SK-N-SH treated with all-trans-retinoic acid at 6 μM for 48 hours (cell line): ENCODE results near the gene PRDM15.

Source experiments
- ATAC-seq: fragments of 200-7000 bp; cut with Tn5 transposase; 3 replicates; pipeline ENCODE4 v1.9.1; 2020; ENCODE audit warnings: mild to moderate bottlenecking, moderate library complexity
- ARNTL ChIP-seq: fragments of 450-650 bp; formaldehyde crosslinking; IDR thresholded peaks from 2 replicates; pipeline ENCODE4 v1.5.0; 2020; ENCODE audit warnings: low read depth, mild to moderate bottlenecking, moderate library complexity, borderline replicate concordance
- CREB5 ChIP-seq: fragments of 250-450 bp; sonication (Bioruptor Pico); IDR thresholded peaks from 2 replicates; pipeline ENCODE4 v1.5.1; 2020; ENCODE audit warnings: low read depth, mild to moderate bottlenecking, moderate library complexity
- CSRNP3 ChIP-seq: fragments of 250-450 bp; sonication (Bioruptor Pico); IDR thresholded peaks from 2 replicates; pipeline ENCODE4 v1.5.1; 2021; ENCODE audit warnings: mild to moderate bottlenecking, moderate library complexity
- ESRRG ChIP-seq: fragments of 250-450 bp; sonication (Bioruptor Pico); IDR thresholded peaks from 2 replicates; pipeline ENCODE4 v1.6.1; 2021; ENCODE audit warnings: mild to moderate bottlenecking
- GLIS3 ChIP-seq: fragments of 250-450 bp; sonication (Bioruptor Pico); IDR thresholded peaks from 2 replicates; pipeline ENCODE4 v1.5.0; 2020; ENCODE audit warnings: mild to moderate bottlenecking, moderate library complexity
- ISL1 ChIP-seq: fragments of 250-450 bp; sonication (Bioruptor Pico); IDR thresholded peaks from 2 replicates; pipeline ENCODE4 v2.1.2; 2022; ENCODE audit warnings: mild to moderate bottlenecking, moderate library complexity
- OSR1 ChIP-seq: fragments of 250-450 bp; sonication (Bioruptor Pico); IDR thresholded peaks from 2 replicates; pipeline ENCODE4 v1.8.0; 2022; ENCODE audit warnings: moderate library complexity, mild to moderate bottlenecking, inconsistent platforms
- POU6F1 ChIP-seq: fragments of 250-450 bp; sonication (Bioruptor Pico); IDR thresholded peaks from 2 replicates; pipeline ENCODE4 v1.8.0; 2021; ENCODE audit warnings: low read depth, mild to moderate bottlenecking, moderate library complexity, borderline replicate concordance
- PPARA ChIP-seq: fragments of 250-450 bp; sonication (Bioruptor Pico); IDR thresholded peaks from 2 replicates; pipeline ENCODE4 v1.5.0; 2020; ENCODE audit warnings: mild to moderate bottlenecking, borderline replicate concordance
- SNAI2 ChIP-seq: fragments of 250-450 bp; sonication (Bioruptor Pico); IDR thresholded peaks from 2 replicates; pipeline ENCODE4 v1.5.0; 2020; ENCODE audit warnings: mild to moderate bottlenecking, moderate library complexity
- TCF4 ChIP-seq: fragments of 250-450 bp; sonication (Bioruptor Pico); IDR thresholded peaks from 2 replicates; pipeline ENCODE4 v1.8.0; 2021; ENCODE audit warnings: mild to moderate bottlenecking, moderate library complexity, borderline replicate concordance
- TSHZ2 ChIP-seq: fragments of 250-450 bp; sonication (Bioruptor Pico); IDR thresholded peaks from 2 replicates; pipeline ENCODE4 v1.5.0; 2020; ENCODE audit warnings: mild to moderate bottlenecking, moderate library complexity
- ZC3H10 ChIP-seq: fragments of 250-450 bp; sonication (Bioruptor Pico); IDR thresholded peaks from 2 replicates; pipeline ENCODE4 v1.5.1; 2021; ENCODE audit warnings: mild to moderate bottlenecking, moderate library complexity
- ZFP3 ChIP-seq: fragments of 250-450 bp; sonication (Bioruptor Pico); IDR thresholded peaks from 2 replicates; pipeline ENCODE4 v1.5.0; 2020; ENCODE audit warnings: mild to moderate bottlenecking, moderate library complexity
- ZFP30 ChIP-seq: fragments of 450-650 bp; formaldehyde crosslinking; IDR thresholded peaks from 2 replicates; pipeline ENCODE4 v1.5.0; 2022; ENCODE audit warnings: mild to moderate bottlenecking, moderate library complexity
- ZNF565 ChIP-seq: fragments of 450-650 bp; formaldehyde crosslinking; conservative IDR thresholded peaks from 2 replicates; pipeline ENCODE4 v1.5.0; 2020; ENCODE audit warnings: low read depth, mild to moderate bottlenecking, moderate library complexity
- ZNF8 ChIP-seq: fragments of 450-650 bp; formaldehyde crosslinking; IDR thresholded peaks from 2 replicates; pipeline ENCODE4 v1.5.0; 2020; ENCODE audit warnings: mild to moderate bottlenecking, moderate library complexity
- TF ChIP-seq, protein P1 (sequence below): fragments of 250-450 bp; sonication (Bioruptor Pico); IDR thresholded peaks from 2 replicates; pipeline ENCODE4 v1.8.0; 2020; ENCODE audit warnings: mild to moderate bottlenecking, moderate library complexity, borderline replicate concordance

Gene PRDM15

DNA sequence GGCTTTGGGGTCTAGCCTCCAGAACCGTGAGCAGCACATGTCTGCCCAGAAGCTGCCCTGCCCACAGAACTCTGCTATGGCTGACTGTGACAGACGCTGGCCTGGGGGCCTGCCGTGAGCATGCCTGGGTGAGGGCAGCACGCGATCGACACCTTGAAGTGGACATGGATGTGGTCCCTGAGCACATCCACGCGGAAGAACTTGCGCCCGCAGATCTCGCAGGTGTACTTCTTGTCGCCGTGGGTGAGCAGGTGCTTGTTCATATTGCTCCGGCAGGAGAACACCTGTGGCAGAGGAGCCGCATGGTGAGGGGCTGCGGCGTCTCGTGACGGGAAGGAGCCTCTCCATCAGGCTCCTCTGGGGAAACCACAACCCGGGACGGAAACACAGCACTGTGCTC lies 56.0 kb downstream of the PRDM15 start (continued):
- TF ChIP-seq TSHZ2 (CRISPR knock-in tag) (no peak), PPARA (no peak), GLIS3 (CRISPR knock-in tag) (no peak), CSRNP3 (CRISPR knock-in tag) (no peak), ZNF8 (CRISPR knock-in tag) (no peak), ZNF565 (CRISPR knock-in tag) (no peak), ISL1 (CRISPR knock-in tag) (no peak)

DNA sequence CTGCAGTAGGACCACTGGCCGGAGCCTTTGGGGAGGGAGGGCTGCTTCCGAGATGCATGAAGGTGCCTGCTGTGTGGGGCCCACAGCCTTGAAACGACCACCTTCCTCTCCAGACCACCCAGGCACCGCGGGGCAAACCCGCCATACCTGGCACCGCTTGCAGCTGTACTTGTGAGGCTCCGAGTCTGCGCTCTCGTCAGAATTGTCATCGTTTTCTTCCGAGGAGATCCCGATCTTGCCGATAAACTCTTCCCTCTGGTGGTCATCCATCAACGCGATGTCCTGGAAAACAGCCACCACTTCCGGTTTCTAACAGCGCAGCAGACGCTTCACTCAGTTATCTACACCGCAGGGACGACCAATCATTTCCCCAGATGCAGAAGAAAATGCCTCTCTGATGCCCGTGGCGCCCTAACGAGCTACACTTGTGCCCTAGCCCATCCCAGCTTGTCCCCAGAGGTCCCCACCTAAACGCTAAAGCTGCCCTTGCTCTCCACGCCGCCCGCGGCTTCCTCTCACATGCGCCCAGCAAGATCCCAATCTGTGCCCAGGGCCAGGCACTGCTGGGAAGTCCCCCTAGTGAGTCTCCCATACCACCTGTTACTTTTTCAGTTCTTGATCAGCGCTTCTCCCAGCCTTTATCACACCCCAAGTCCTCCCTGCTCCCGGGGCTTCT lies 57.2 kb downstream of the PRDM15 start:
- no peak for TF ChIP-seq ESRRG (CRISPR knock-in tag)
- no peak for TF ChIP-seq PPARA
- TF ChIP-seq ISL1 (CRISPR knock-in tag), result no peak
- ATAC-seq, result no peak

DNA sequence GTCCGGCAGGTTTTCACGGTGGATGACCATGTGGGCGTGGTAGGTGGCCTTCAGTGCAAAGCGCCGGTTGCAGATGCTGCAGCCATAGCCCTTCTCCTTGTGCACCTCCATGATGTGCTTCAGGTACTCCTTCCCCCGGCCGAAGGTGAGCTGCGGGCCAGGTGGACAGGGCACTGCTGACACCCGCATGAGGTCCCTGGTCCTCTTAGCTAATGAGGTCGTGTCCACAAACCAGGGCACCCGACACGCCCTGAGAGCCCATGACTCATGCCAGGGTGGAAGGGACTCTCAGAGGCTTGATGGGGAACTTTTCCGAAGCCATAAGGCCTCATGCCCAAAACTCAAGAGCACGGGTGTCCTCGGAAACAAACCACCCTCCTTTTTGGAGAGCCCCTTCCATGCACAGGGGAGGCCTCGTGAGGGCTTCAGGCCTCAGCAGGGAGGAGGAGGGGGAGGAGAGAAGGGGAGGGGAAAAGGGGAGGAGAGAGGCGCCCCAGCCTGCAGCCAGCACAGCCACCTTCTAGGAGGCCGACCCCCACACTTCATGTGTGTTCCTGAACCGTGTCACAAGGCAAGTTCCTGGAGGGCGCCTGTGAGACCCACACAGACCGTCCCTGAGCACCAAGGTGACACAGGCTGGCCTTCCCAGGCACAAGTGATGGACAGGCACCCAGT lies 57.9 kb downstream of the PRDM15 start:
- TF ChIP-seq ISL1 (CRISPR knock-in tag), result no peak
- no peak for TF ChIP-seq TCF4 (CRISPR knock-in tag)
- TF ChIP-seq, protein P1, sequence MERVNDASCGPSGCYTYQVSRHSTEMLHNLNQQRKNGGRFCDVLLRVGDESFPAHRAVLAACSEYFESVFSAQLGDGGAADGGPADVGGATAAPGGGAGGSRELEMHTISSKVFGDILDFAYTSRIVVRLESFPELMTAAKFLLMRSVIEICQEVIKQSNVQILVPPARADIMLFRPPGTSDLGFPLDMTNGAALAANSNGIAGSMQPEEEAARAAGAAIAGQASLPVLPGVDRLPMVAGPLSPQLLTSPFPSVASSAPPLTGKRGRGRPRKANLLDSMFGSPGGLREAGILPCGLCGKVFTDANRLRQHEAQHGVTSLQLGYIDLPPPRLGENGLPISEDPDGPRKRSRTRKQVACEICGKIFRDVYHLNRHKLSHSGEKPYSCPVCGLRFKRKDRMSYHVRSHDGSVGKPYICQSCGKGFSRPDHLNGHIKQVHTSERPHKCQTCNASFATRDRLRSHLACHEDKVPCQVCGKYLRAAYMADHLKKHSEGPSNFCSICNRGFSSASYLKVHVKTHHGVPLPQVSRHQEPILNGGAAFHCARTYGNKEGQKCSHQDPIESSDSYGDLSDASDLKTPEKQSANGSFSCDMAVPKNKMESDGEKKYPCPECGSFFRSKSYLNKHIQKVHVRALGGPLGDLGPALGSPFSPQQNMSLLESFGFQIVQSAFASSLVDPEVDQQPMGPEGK (CRISPR knock-in tag), result no peak
- no peak for TF ChIP-seq POU6F1 (CRISPR knock-in tag)
- TF ChIP-seq PPARA, result no peak
- no peak for ATAC-seq

GRCh38 chr21:41820384-41821080 lies 58.6 kb downstream of the PRDM15 start:
- no peak for ATAC-seq
- TF ChIP-seq GLIS3 (CRISPR knock-in tag), result no peak
- no peak for TF ChIP-seq CSRNP3 (CRISPR knock-in tag)
- TF ChIP-seq ZC3H10 (CRISPR knock-in tag), result no peak
- TF ChIP-seq ZFP3 (CRISPR knock-in tag), result no peak
- TF ChIP-seq, protein P1 (CRISPR knock-in tag), result no peak
- no peak for TF ChIP-seq TCF4 (CRISPR knock-in tag)
- no peak for TF ChIP-seq ZNF8 (CRISPR knock-in tag)
- TF ChIP-seq ARNTL (CRISPR knock-in tag), result no peak
- TF ChIP-seq SNAI2 (CRISPR knock-in tag), result no peak
- no peak for TF ChIP-seq CREB5 (CRISPR knock-in tag)
- no peak for TF ChIP-seq ZFP30 (CRISPR knock-in tag)
- TF ChIP-seq OSR1 (CRISPR knock-in tag), result no peak
- no peak for TF ChIP-seq ISL1 (CRISPR knock-in tag)
